Measurements from ENCODE around the gene CDH12.

GRCh38 chr5:22293147-22293546 is 560.0 kb downstream of the CDH12 start:
- TF ChIP-seq POLR2A (IDR thresholded peaks at IDR 0.05; ENCODE audit: low read depth, low read length) (no peak), POLR2AphosphoS5 (IDR thresholded peaks at IDR 0.05; ENCODE audit: low read depth, low read length) (no peak)

All from GM12892 (cell line).